Measurements from ENCODE around the gene SUPT3H. TPM values are rescaled to one million over a fixed set of nuclear protein-coding genes. Genes with fewer than 3 reads are reported as not detected.

SUPT3H gene
- polyA plus RNA-seq, 3 donors: 2.4 to 3.5 (median 2.5) TPM

- Histone ChIP-seq H3K9ac (ENCODE audit: insufficient read depth, low read length, poor library complexity, severe bottlenecking) (no peak overlapping the region), H2AFZ (ENCODE audit: insufficient read depth, low read depth, low read length, poor library complexity, severe bottlenecking) (no peak overlapping the region), H3K27me3 (ENCODE audit: control insufficient read depth in 2 of 2, insufficient read depth in 2 of 2, low read length in 2 of 2) (no peaks in the 10 kb centered on the region), H3K4me3 (replicated peaks in 1 of 3; ENCODE audit: low read depth in 2 of 3, low read length in 3 of 3) (no peak overlapping the region), H3K4me1 (ENCODE audit: control insufficient read depth in 1 of 2, insufficient read depth in 2 of 2, low read length in 2 of 2) (peaks cover 10 to 19% of the 10 kb centered on the region in 2 donors), H4K20me1 (ENCODE audit: insufficient read depth, low read length) (no peaks in the 10 kb centered on the region), H3K4me2 (replicated peaks; ENCODE audit: extremely low read depth, low read length, poor library complexity, severe bottlenecking) (no peak overlapping the region), H3K79me2 (ENCODE audit: insufficient read depth, low read length) (no peaks in the 10 kb centered on the region), H3K36me3 (replicated peaks in 1 of 2; ENCODE audit: control insufficient read depth in 1 of 2, insufficient read depth in 2 of 2, low read length in 2 of 2) (no peaks in the 10 kb centered on the region), H3K9me3 (replicated peaks in 1 of 2; ENCODE audit: control insufficient read depth in 1 of 2, insufficient read depth in 1 of 2, low read length in 2 of 2) (no peaks in the 10 kb centered on the region), H3K27ac (ENCODE audit: low read depth in 1 of 2, low read length in 2 of 2) (no peak overlapping the region)
- Mint-ChIP-seq H3K36me3 (no peaks in the 10 kb centered on the region), H3K4me1 (peaks cover 17% of the 10 kb centered on the region), H3K9me3 (no peaks in the 10 kb centered on the region), H3K27me3 (ENCODE audit: low read depth in 3 of 3) (no peaks in the 10 kb centered on the region), H3K4me3 (no peak overlapping the region), H3K27ac (no peak overlapping the region)
- intact Hi-C loops (cut with micrococcal nuclease): no loop called here
- no peak for DNase-seq
- WGBS (ENCODE audit: insufficient coverage): no CpG with 5 or more reads among the region's 1 CpG
- no peak for TF ChIP-seq CTCF (IDR thresholded peaks at IDR 0.05)
Observed at GRCh38 chr6:45001663-45002062, 376.1 kb downstream of the SUPT3H start.

GRCh38 chr6:45000833-45001232, 376.9 kb downstream of the SUPT3H start:
- Histone ChIP-seq H4K20me1 (ENCODE audit: insufficient read depth, low read length) (no peaks in the 10 kb centered on the region), H3K4me2 (replicated peaks; ENCODE audit: extremely low read depth, low read length, poor library complexity, severe bottlenecking) (no peak overlapping the region), H3K4me1 (ENCODE audit: control insufficient read depth in 1 of 2, insufficient read depth in 2 of 2, low read length in 2 of 2) (peaks cover 10 to 19% of the 10 kb centered on the region in 2 donors), H3K9me3 (replicated peaks in 1 of 2; ENCODE audit: control insufficient read depth in 1 of 2, insufficient read depth in 1 of 2, low read length in 2 of 2) (no peaks in the 10 kb centered on the region), H3K79me2 (ENCODE audit: insufficient read depth, low read length) (no peaks in the 10 kb centered on the region), H2AFZ (ENCODE audit: insufficient read depth, low read depth, low read length, poor library complexity, severe bottlenecking) (no peak overlapping the region), H3K36me3 (replicated peaks in 1 of 2; ENCODE audit: control insufficient read depth in 1 of 2, insufficient read depth in 2 of 2, low read length in 2 of 2) (no peaks in the 10 kb centered on the region), H3K27me3 (ENCODE audit: control insufficient read depth in 2 of 2, insufficient read depth in 2 of 2, low read length in 2 of 2) (no peaks in the 10 kb centered on the region), H3K27ac (ENCODE audit: low read depth in 1 of 2, low read length in 2 of 2) (no peak overlapping the region), H3K9ac (ENCODE audit: insufficient read depth, low read length, poor library complexity, severe bottlenecking) (no peak overlapping the region), H3K4me3 (replicated peaks in 1 of 3; ENCODE audit: low read depth in 2 of 3, low read length in 3 of 3) (no peak overlapping the region)
- Mint-ChIP-seq H3K4me1 (peaks cover 17% of the 10 kb centered on the region), H3K4me3 (no peak overlapping the region), H3K36me3 (no peaks in the 10 kb centered on the region), H3K9me3 (no peaks in the 10 kb centered on the region), H3K27ac (no peak overlapping the region), H3K27me3 (ENCODE audit: low read depth in 3 of 3) (peaks cover 0 to 1% (median 0%) of the 10 kb centered on the region in 3 donors)
- no peak for TF ChIP-seq CTCF (IDR thresholded peaks at IDR 0.05)
- intact Hi-C loops (cut with micrococcal nuclease): no loop called here
- DNase-seq: no peak
